K562 (cell line): ENCODE data around the gene CRCP. TPM values are rescaled to one million over a fixed set of nuclear protein-coding genes. Genes with fewer than 3 reads are reported as not detected.
A peak's percentile ranks its signal among the peaks of the same experiment; 100 is the strongest.

ENCODE experiments used
- FIP1L1 ChIP-seq: fragments of 200-400 bp; formaldehyde crosslinking; IDR thresholded peaks from 2 replicates; pipeline ENCODE4 v1.6.1; 2018; ENCODE audit warnings: mild to moderate bottlenecking, low read depth, low read length; ENCODE audit not compliant: poor library complexity, severe bottlenecking
- FOSL1 ChIP-seq: fragments of 200-800 bp; sonication (Bioruptor generic); conservative IDR thresholded peaks from 2 replicates; pipeline ENCODE4 v1.6.1; 2016; ENCODE audit warnings: missing genetic modification characterization, missing compliant biosample characterization
- HIVEP1 ChIP-seq: fragments of 250-450 bp; sonication (Bioruptor Pico); IDR thresholded peaks from 2 replicates; pipeline ENCODE4 v1.4.0; 2020; ENCODE audit warnings: mild to moderate bottlenecking
- IRF9 ChIP-seq: fragments of 450-650 bp; IDR thresholded peaks from 2 replicates; pipeline ENCODE4 v1.6.1; 2016; ENCODE audit warnings: missing biosample characterization, missing genetic modification characterization
- MCM2 ChIP-seq: fragments of 450-650 bp; IDR thresholded peaks from 2 replicates; pipeline ENCODE4 v1.6.1; 2017; ENCODE audit warnings: low read depth, mild to moderate bottlenecking
- MYBL2 ChIP-seq, 2 experiments: fragments of 450-650 bp in 1 of 2; sonication (generic) in 1 of 2; formaldehyde crosslinking in 1 of 2; IDR thresholded peaks; 2 replicates each; pipeline versions ENCODE4 v1.6.1 to v1.8.1; 2017 to 2022; ENCODE audit warnings: borderline replicate concordance in 1 of 2, inconsistent platforms in 1 of 2, low read depth in 1 of 2, mild to moderate bottlenecking in 1 of 2, missing genetic modification reagents in 1 of 2, moderate library complexity in 1 of 2
- NCOA1 ChIP-seq: fragments of 450-650 bp; IDR thresholded peaks from 2 replicates; pipeline ENCODE4 v1.6.1; 2016; ENCODE audit warnings: low read depth
- NFE2L1 ChIP-seq: fragments of 450-650 bp; IDR thresholded peaks from 2 replicates; pipeline ENCODE4 v1.6.1; 2016; ENCODE audit warnings: missing genetic modification characterization, low read depth, mild to moderate bottlenecking, missing compliant biosample characterization, moderate library complexity, borderline replicate concordance
- PBX2 ChIP-seq, 2 experiments: IDR thresholded peaks in 1 of 2; conservative IDR thresholded peaks in 1 of 2; 2 replicates each; pipeline ENCODE4 v1.6.1; 2016; ENCODE audit warnings: low read depth in 2 of 2, mild to moderate bottlenecking in 1 of 2, missing compliant biosample characterization in 1 of 2, missing genetic modification characterization in 1 of 2, moderate library complexity in 1 of 2
- POLR2G ChIP-seq: fragments of 200-400 bp; formaldehyde crosslinking; IDR thresholded peaks from 2 replicates; pipeline ENCODE4 v1.6.1; 2017; ENCODE audit warnings: low read depth, mild to moderate bottlenecking, antibody characterized with exemption, low read length, moderate library complexity
- POU5F1 ChIP-seq: fragments of 150-350 bp; IDR thresholded peaks from 2 replicates; pipeline ENCODE4 v1.6.1; 2014; ENCODE audit warnings: borderline replicate concordance, low read length, low read depth, mild to moderate bottlenecking; ENCODE audit not compliant: partially characterized antibody
- PRPF4 ChIP-seq: fragments of 200-400 bp; formaldehyde crosslinking; IDR thresholded peaks from one replicate; pipeline ENCODE4 v1.6.1; 2017; ENCODE audit warnings: low read length, low read depth, mild to moderate bottlenecking; ENCODE audit not compliant: insufficient read depth, poor library complexity, severe bottlenecking
- RBFOX2 ChIP-seq: fragments of 200-400 bp; formaldehyde crosslinking; IDR thresholded peaks from 2 replicates; pipeline ENCODE4 v1.6.1; 2017; ENCODE audit warnings: low read depth, mild to moderate bottlenecking, low read length, moderate library complexity
- SREBF2 ChIP-seq: sonication (generic); formaldehyde crosslinking; IDR thresholded peaks from 2 replicates; pipeline ENCODE4 v1.4.0; 2020; ENCODE audit warnings: mild to moderate bottlenecking, missing genetic modification reagents
- STAT5A ChIP-seq: IDR thresholded peaks from 2 replicates; pipeline ENCODE4 v1.6.1; 2012; ENCODE audit warnings: low read length, inconsistent platforms, borderline replicate concordance
- TRIM25 ChIP-seq: fragments of 450-650 bp; IDR thresholded peaks from 2 replicates; pipeline ENCODE4 v1.7.0; 2016; ENCODE audit warnings: borderline replicate concordance
- ZFP30 ChIP-seq: fragments of 250-450 bp; sonication (Bioruptor Pico); IDR thresholded peaks from 2 replicates; pipeline ENCODE4 v1.8.0; 2022; ENCODE audit warnings: moderate library complexity, mild to moderate bottlenecking, inconsistent platforms, borderline replicate concordance
- polyA plus RNA-seq, 8 experiments: library from polyadenylated mRNA; depleted of rRNA in 4 of 8; stranded (reverse) in 5 of 8; unstranded in 3 of 8; fragments of >200 nt; fragmentation: Nextera tagmentation in 2 of 8; fragmentation: Illumina TruSeq in 1 of 8; extraction: Ambion mirVana in 2 of 8; extraction: Trizol in 1 of 8; gene quantifications; 2 replicates each; pipeline versions ENCODE4 v1.2.1 to v1.2.3, GENCODE V29; 2011 to 2014; ENCODE audit warnings: inconsistent platforms in 1 of 8, missing spikeins in 1 of 8
- total RNA-seq, 7 experiments: library from RNA; depleted of rRNA in 6 of 7; stranded (reverse); fragments of >200 nt in 6 of 7; fragmentation: Illumina TruSeq in 2 of 7; extraction: Trizol in 2 of 7; gene quantifications; 2 replicates each; pipeline versions ENCODE4 v1.2.1 to v1.2.3, GENCODE V29; 2011 to 2021; ENCODE audit warnings: low replicate concordance in 1 of 7

Gene CRCP
- total and polyA plus RNA-seq, 9 of the 15 experiments (the other 6 are each of a cell fraction or from before 2014, with no cell fraction given): 22.1 to 58.3 (median 43.4) TPM

- no peak for TF ChIP-seq SREBF2
- no peak for TF ChIP-seq NFE2L1 (tag)
- TF ChIP-seq IRF9 (tag): no peak
- no peak for TF ChIP-seq PRPF4
- TF ChIP-seq FIP1L1: no peak
- TF ChIP-seq HIVEP1 (CRISPR knock-in tag): no peak
- TF ChIP-seq MCM2: peak; percentile 91
- TF ChIP-seq TRIM25: peak; percentile 67; the same call in 1 of the 2 replicates
- no peak for TF ChIP-seq PBX2 (CRISPR knock-in tag; IDR thresholded peaks at IDR 0.05; ENCODE audit: low read depth)
- TF ChIP-seq PBX2 (tag; conservative IDR thresholded peaks at IDR 0.05; ENCODE audit: low read depth): no peak
- no peak for TF ChIP-seq POU5F1
- peak; percentile 74 for TF ChIP-seq NCOA1
- no peak for TF ChIP-seq MYBL2 (IDR thresholded peaks at IDR 0.05; ENCODE audit: low read depth)
- no peak for TF ChIP-seq MYBL2 (CRISPR knock-in tag; IDR thresholded peaks at IDR 0.05; ENCODE audit: borderline replicate concordance)
- peak; percentile 35 for TF ChIP-seq POLR2G
- no peak for TF ChIP-seq FOSL1 (tag)
- no peak for TF ChIP-seq STAT5A
- TF ChIP-seq ZFP30 (CRISPR knock-in tag): no peak
- peak; percentile 12; the same call in 1 of the 2 replicates for TF ChIP-seq RBFOX2
These were observed 14.9 kb upstream of the CRCP start (continued) for GRCh38 chr7:66099551-66100407.
